ENCODE measurements around the gene TFDP1. TPM values are rescaled to one million over a fixed set of nuclear protein-coding genes. Genes with fewer than 3 reads are reported as not detected.

The TFDP1 gene
- total RNA-seq, 1 experiment from 2014 or later = 31.4 TPM

DNA sequence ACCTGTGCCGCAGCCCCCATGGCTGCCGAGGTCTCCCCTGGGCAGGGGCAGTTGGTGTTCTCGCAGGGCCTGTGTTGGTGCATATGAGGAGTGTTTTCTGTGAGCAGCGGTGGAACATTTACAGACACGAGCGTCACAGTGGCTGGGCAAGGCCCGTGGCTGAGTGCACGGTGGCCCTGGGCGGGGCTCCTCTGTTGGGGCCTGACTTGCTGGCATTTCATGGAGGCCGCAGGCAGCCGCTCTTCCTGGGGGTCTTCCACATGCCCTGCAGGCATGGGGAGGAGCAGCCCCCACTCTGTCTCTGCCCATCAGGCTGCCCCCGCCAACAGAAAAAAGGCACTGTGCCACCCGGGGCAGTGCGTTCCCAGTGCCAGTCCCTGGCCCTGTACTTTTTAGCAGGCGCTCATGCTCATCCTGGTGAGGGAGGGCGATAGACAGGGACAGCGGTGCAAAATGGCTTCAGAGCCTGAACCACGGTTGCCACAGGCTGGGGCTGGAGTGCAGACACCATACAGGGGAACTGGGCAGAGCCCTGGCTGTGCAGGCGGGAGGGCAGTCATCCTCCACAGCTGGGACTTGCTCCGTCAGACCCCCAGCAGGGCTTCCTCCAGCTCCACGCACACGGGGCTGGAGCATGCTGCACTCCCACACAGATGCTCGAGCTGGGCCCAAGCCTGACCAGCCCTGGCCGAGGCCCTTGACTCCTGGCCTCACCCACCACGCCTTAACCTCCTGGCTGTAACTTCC, 23.5 kb downstream of the TFDP1 start:
- H3K9me3 Mint-ChIP-seq (ENCODE audit: low read depth, unreplicated experiment) = no peaks in the 10 kb centered on the region
- H3K27ac Mint-ChIP-seq (ENCODE audit: unreplicated experiment) = no peak overlapping the region
- no peak overlapping the region for H3K4me3 Mint-ChIP-seq (ENCODE audit: low read depth, unreplicated experiment)
- intact Hi-C loops (cut with micrococcal nuclease; ENCODE audit: unreplicated experiment) = no loop called here
- CTCF ChIA-PET = no interaction called here
- BruUV-seq (replicated peaks) = no TSS peak
- TF ChIP-seq, protein P1, sequence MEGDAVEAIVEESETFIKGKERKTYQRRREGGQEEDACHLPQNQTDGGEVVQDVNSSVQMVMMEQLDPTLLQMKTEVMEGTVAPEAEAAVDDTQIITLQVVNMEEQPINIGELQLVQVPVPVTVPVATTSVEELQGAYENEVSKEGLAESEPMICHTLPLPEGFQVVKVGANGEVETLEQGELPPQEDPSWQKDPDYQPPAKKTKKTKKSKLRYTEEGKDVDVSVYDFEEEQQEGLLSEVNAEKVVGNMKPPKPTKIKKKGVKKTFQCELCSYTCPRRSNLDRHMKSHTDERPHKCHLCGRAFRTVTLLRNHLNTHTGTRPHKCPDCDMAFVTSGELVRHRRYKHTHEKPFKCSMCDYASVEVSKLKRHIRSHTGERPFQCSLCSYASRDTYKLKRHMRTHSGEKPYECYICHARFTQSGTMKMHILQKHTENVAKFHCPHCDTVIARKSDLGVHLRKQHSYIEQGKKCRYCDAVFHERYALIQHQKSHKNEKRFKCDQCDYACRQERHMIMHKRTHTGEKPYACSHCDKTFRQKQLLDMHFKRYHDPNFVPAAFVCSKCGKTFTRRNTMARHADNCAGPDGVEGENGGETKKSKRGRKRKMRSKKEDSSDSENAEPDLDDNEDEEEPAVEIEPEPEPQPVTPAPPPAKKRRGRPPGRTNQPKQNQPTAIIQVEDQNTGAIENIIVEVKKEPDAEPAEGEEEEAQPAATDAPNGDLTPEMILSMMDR (IDR thresholded peaks at IDR 0.05; ENCODE audit: unreplicated experiment) = no peak
- H3K27me3 Mint-ChIP-seq (ENCODE audit: unreplicated experiment) = no peaks in the 10 kb centered on the region
- DNase-seq = no peak
- H3K4me1 Mint-ChIP-seq (ENCODE audit: low read depth, unreplicated experiment) = no peaks in the 10 kb centered on the region
- peaks cover 5% of the 10 kb centered on the region for H3K36me3 Mint-ChIP-seq (ENCODE audit: insufficient read depth, unreplicated experiment)

DNA sequence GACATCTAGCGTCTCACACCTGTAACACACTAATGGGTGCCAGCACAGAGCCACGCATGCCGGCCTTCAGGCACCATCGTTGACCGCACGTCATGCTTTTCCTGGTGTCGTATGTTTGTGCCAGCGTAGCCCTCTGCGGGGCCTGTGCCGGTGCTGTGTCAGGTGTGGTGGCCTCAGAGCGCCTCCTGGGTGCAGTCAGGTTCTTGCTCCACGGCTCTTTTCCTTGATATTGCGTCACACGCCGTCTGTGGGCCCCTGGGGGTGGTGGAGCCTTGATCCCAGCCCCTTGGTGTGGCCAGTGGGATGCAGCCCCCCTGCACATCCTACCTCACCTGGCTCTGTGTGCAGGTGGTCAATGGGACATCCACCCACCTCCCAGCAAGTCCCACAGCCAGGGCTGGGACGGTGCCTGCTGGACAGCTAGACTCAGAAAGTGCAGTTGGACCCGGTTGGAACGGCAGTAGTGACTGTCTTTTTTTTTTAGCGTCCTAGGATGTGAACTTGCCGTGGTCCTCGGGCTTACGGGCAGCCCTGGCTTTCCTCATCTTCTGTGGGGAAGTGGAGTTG, 24.5 kb downstream of the TFDP1 start:
- CTCF ChIA-PET = no interaction called here
- Mint-ChIP-seq H3K27ac (ENCODE audit: unreplicated experiment) (no peak overlapping the region), H3K9me3 (ENCODE audit: low read depth, unreplicated experiment) (no peaks in the 10 kb centered on the region), H3K4me3 (ENCODE audit: low read depth, unreplicated experiment) (no peak overlapping the region), H3K27me3 (ENCODE audit: unreplicated experiment) (no peaks in the 10 kb centered on the region), H3K36me3 (ENCODE audit: insufficient read depth, unreplicated experiment) (peaks cover 5% of the 10 kb centered on the region), H3K4me1 (ENCODE audit: low read depth, unreplicated experiment) (no peaks in the 10 kb centered on the region)
- BruUV-seq (replicated peaks) = no TSS peak
- TF ChIP-seq, protein P1 (IDR thresholded peaks at IDR 0.05; ENCODE audit: unreplicated experiment) = no peak
- intact Hi-C loops (cut with micrococcal nuclease; ENCODE audit: unreplicated experiment) = no loop called here
- no peak for DNase-seq

DNA sequence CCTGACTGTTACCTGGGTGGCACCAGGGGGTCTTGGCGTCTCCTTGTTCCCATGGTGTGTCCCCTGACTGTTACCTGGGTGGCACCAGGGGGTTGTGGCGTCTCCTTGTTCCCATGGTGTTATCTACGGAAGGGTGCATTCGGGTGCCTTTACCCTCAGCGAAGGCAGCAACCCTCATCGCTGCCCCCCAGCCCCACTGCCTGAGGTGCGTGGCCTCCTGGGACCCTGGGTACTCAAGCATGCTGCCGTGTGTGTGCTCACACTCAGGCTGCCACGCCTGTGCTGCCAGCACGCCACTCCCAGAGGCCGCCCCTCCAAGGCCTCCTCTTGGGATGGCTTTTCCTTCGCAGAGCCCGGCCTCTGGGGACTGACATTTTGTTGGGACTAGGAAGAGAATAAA, 25.1 kb downstream of the TFDP1 start:
- no peaks in the 10 kb centered on the region for H3K27me3 Mint-ChIP-seq (ENCODE audit: unreplicated experiment)
- H3K27ac Mint-ChIP-seq (ENCODE audit: unreplicated experiment) = no peak overlapping the region
- H3K4me1 Mint-ChIP-seq (ENCODE audit: low read depth, unreplicated experiment) = no peaks in the 10 kb centered on the region
- H3K4me3 Mint-ChIP-seq (ENCODE audit: low read depth, unreplicated experiment) = no peak overlapping the region
- intact Hi-C loops (cut with micrococcal nuclease; ENCODE audit: unreplicated experiment) = no loop called here
- peaks cover 5% of the 10 kb centered on the region for H3K36me3 Mint-ChIP-seq (ENCODE audit: insufficient read depth, unreplicated experiment)
- no TSS peak for BruUV-seq (replicated peaks)
- H3K9me3 Mint-ChIP-seq (ENCODE audit: low read depth, unreplicated experiment) = no peaks in the 10 kb centered on the region
- DNase-seq = no peak
- CTCF ChIA-PET = no interaction called here
- TF ChIP-seq, protein P1 (IDR thresholded peaks at IDR 0.05; ENCODE audit: unreplicated experiment) = no peak

DNA sequence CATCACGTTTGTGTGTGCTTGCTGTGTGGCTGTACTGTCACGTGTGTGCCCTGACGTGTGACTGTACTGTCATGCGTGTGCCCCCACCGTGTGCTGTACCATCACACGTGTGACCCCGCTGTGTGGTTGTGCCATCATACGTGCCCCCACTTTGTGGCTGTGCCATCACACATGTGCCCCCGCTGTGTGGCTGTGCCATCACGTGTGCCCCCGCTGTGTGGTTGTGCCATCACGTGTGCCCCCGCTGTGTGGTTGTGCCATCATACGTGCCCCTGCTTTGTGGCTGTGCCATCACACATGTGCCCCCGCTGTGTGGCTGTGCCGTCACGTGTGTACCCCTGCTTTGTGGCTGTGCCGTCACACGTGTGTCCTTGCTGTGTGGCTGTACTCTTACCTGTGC, 25.7 kb downstream of the TFDP1 start:
- no peak for DNase-seq
- Mint-ChIP-seq H3K4me1 (ENCODE audit: low read depth, unreplicated experiment) (no peaks in the 10 kb centered on the region), H3K27ac (ENCODE audit: unreplicated experiment) (no peak overlapping the region), H3K9me3 (ENCODE audit: low read depth, unreplicated experiment) (no peaks in the 10 kb centered on the region), H3K4me3 (ENCODE audit: low read depth, unreplicated experiment) (no peak overlapping the region), H3K27me3 (ENCODE audit: unreplicated experiment) (no peaks in the 10 kb centered on the region), H3K36me3 (ENCODE audit: insufficient read depth, unreplicated experiment) (peaks cover 5% of the 10 kb centered on the region)
- no TSS peak for BruUV-seq (replicated peaks)
- TF ChIP-seq, protein P1 (IDR thresholded peaks at IDR 0.05; ENCODE audit: unreplicated experiment) = no peak
- intact Hi-C loops (cut with micrococcal nuclease; ENCODE audit: unreplicated experiment) = no loop called here
- CTCF ChIA-PET = no interaction called here

All from Calu3 (cell line).